ENCODE results near the gene PLPP3.

DNA sequence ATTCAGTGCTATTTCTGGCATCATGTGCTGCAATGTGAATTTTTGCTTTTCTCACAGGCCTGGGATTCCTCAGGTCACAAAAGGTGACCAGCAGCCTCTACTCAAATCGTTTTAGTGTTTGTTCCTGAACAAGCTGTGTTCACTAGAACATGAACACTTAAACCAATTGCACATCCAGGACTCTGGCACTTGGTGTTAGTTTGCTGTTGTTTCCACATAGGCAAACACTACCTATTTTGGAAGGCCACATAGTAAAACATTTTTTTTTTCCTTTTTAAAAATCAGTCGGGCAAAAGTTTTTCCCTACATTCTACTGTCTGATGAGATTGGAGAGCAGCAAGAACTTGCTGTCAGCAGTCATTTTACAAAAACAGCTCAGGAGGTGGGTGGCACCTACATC, 83.2 kb downstream of the PLPP3 start:
- TF ChIP-seq, protein P1, sequence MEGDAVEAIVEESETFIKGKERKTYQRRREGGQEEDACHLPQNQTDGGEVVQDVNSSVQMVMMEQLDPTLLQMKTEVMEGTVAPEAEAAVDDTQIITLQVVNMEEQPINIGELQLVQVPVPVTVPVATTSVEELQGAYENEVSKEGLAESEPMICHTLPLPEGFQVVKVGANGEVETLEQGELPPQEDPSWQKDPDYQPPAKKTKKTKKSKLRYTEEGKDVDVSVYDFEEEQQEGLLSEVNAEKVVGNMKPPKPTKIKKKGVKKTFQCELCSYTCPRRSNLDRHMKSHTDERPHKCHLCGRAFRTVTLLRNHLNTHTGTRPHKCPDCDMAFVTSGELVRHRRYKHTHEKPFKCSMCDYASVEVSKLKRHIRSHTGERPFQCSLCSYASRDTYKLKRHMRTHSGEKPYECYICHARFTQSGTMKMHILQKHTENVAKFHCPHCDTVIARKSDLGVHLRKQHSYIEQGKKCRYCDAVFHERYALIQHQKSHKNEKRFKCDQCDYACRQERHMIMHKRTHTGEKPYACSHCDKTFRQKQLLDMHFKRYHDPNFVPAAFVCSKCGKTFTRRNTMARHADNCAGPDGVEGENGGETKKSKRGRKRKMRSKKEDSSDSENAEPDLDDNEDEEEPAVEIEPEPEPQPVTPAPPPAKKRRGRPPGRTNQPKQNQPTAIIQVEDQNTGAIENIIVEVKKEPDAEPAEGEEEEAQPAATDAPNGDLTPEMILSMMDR (tag by site-specific recombination; IDR thresholded peaks at IDR 0.05), result no peak
- no peak for TF ChIP-seq ZNF830 (tag by site-specific recombination; IDR thresholded peaks at IDR 0.05; ENCODE audit: low read depth)
- no peak for TF ChIP-seq ZNF777 (tag by site-specific recombination; IDR thresholded peaks at IDR 0.05; ENCODE audit: borderline replicate concordance)
- no peak for TF ChIP-seq KLF16 (tag by site-specific recombination; IDR thresholded peaks at IDR 0.05)
- no peak for TF ChIP-seq ZBTB17 (tag by site-specific recombination; IDR thresholded peaks at IDR 0.05)
- TF ChIP-seq ZNF10 (tag by site-specific recombination; IDR thresholded peaks at IDR 0.05), result no peak
- TF ChIP-seq TRIM28 (IDR thresholded peaks at IDR 0.05; ENCODE audit: borderline replicate concordance, low read length), result no peak
- TF ChIP-seq GLI2 (tag by site-specific recombination; IDR thresholded peaks at IDR 0.05; ENCODE audit: borderline replicate concordance, low read depth), result no peak

Measured in HEK293 (cell line).